AG09319 (cell line): ENCODE results near the gene FMN1.
A peak's percentile ranks its signal among the peaks of the same experiment; 100 is the strongest.
"Not testable (repeated sequence)": the region's sequence is repeated elsewhere in the genome, so short reads cannot be mapped to it uniquely, and the experiment has no call there.

ENCODE experiments used
- DNase-seq: peaks from one replicate; pipeline ENCODE4 v3.0.0-alpha.2; 2010; ENCODE audit warnings: low read depth; ENCODE audit errors: extremely low read depth
- TF ChIP-seq, protein P1 (sequence below): IDR thresholded peaks from 2 replicates; pipeline ENCODE4 v1.5.1; 2011; ENCODE audit warnings: low read depth, mild to moderate bottlenecking, inconsistent platforms, low read length, moderate library complexity

Gene FMN1

DNA sequence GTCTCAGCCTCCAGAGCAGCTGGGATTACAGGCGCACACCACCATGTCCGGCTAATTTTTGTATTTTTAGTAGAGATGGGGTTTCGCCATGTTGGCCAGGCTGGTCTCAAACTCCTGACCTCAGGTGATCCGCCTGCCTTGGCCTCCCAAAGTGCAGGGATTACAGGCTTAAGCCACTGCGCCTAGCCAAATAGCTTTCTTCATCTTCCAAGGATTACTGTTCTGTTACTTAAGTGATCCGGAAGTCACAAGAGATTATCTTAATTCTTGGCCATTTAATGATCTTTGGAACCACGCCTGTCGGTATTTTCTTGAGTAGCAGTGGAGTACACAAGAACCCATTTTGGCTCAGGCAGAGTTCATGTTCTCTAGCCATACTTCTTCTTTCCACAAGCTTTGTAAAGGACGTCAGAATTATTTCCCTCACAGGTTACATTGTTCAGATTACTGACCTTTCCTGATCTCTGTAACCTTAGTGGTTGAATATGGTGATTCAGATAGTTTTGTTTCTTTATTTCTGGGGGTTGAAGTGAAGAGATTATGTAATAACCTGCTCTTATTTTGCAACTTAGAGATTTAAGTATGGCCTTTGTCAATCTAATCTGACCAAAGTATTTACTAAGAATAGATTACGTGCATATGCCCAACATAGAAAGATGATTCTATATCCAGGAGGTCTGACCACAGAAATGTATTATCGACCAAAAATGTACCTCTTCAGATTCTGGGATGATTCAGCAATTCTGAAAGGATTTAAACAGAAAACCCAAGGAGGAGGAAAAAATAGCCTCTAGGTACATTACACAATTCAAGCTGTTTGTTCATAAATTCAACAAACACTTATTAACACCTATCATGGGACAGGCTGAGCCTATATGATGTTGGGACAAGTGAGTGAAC lies 344.5 kb downstream of the FMN1 start:
- peak; percentile 90 for DNase-seq

DNA sequence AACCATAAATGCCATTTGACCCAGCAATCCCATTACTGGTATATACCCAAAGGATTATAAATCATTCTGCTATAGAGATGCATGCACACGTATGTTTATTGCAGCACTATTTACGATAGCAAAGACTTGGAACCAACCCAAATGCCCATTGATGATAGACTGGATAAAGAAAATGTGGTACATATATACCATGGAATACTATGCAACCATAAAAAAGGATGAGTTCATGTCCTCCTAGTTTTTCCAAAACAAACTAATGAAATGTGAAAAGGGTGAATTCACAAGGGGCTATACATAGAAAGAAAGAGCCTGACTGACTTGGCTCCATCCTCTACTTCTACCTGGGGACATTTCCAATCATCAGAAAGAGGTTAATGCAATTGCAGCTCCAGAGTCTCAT lies 347.8 kb downstream of the FMN1 start:
- DNase-seq = not testable (repeated sequence)

More for the DNA sequence above, 344.5 kb downstream of the FMN1 start:
- TF ChIP-seq, protein P1, sequence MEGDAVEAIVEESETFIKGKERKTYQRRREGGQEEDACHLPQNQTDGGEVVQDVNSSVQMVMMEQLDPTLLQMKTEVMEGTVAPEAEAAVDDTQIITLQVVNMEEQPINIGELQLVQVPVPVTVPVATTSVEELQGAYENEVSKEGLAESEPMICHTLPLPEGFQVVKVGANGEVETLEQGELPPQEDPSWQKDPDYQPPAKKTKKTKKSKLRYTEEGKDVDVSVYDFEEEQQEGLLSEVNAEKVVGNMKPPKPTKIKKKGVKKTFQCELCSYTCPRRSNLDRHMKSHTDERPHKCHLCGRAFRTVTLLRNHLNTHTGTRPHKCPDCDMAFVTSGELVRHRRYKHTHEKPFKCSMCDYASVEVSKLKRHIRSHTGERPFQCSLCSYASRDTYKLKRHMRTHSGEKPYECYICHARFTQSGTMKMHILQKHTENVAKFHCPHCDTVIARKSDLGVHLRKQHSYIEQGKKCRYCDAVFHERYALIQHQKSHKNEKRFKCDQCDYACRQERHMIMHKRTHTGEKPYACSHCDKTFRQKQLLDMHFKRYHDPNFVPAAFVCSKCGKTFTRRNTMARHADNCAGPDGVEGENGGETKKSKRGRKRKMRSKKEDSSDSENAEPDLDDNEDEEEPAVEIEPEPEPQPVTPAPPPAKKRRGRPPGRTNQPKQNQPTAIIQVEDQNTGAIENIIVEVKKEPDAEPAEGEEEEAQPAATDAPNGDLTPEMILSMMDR = no peak

DNA sequence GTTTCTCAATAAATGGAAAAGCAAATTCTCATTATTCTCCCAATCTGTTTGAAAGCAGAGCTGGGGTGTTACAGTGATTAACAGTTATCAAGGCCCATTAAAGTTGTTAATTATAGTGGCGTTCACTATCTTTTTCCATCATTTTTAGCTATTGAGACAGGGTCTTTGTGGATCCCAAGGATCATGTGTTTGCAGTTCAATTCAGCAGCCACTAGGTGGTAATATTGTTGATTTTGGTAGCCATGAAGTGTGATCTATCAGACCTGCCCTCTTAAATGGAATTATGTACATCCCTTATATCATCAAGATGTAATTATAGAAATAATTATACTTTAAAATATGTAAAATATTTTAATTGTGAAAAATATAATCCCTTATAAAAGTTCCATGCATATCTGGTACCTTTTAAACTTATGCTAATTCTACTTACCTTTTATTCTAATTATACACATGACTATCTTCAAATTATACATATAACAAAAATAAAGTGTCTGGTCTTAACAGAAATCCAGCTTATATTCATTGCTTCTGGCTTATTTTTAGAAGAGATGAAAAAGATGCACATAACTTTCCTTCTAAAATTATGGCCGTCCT lies 350.3 kb downstream of the FMN1 start:
- DNase-seq = no peak
- TF ChIP-seq, protein P1 = peak; percentile 54

DNA sequence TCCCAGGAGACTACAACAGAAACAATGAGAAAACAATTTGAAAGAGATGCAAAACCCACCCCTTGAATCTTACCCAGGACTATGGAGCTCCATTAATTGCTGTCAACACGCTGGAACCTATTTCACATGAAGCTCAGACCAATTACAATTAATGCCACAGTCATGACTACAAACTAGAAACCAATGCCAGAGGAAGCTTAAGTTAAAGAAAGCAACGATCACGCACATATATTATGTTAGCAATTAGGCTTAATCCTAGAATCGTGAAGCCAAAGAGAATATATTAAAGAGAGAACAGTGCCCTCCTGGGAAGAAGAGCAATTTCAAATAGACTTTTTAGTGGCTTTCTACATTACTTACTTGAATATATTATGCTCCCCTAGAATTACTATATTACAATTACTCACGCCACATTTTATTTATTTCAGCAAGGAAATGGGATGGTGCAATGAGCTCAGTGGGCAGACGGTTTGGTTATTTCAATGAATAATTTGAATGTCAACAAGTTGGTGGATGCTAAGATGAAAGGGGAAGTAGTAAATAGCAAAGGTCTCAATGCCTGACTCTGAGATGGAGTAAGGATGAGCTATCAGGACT lies 351.2 kb downstream of the FMN1 start:
- TF ChIP-seq, protein P1 = no peak
- DNase-seq = peak; percentile 86

DNA sequence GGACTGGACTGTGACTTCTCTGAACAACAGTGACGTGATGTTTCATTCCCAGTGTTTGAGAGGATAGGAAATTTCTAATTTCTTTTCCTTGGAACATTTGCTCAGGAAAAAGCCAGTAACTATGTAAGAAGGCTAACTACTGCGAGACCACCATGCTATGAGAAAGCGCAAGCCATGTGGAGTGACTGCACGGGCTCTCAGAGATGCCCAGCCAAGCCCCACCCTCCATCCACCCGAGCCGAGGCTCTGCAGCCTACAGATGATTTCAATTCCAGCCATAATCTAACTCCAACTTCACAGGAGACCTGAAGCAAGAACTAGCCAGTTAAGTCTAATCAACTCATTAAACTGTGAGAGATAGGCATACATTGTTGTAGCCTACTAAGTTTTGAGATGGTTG lies 352.4 kb downstream of the FMN1 start:
- TF ChIP-seq, protein P1 = no peak
- DNase-seq = no peak

DNA sequence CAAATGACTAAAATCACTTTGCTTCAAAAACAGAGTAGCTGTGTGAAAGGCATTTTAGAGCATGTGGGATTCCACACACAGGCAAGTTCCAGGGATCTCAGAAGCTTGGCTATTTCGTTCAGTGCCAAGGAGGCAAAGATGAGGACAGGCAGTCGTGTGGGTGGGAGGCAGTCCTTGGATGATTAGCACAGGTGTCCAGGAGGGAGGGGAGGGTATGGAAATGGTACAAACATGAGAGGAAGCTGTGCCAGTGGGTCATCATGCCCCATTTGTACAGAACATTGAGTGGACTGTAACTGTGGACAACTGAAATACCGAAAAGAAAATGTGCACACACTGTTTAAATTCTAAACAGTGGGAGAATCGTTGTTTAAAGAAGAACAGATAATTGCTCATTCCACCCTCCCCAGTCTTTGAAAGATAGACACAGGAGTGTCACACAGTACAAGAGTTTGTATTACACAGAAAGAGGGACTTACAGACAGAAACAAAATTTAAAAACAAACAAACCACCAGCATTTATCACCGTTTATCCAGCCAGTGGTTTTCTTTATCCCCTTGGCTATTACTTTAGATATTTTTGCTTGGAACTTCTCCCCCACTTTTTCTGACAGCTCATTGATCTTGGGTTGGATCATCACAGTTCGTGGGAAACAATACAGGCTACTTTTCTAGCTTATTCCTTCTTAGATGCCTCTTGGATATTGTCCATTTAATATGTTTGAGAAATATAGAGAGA lies 353.8 kb downstream of the FMN1 start:
- TF ChIP-seq, protein P1 = no peak
- no peak for DNase-seq

DNA sequence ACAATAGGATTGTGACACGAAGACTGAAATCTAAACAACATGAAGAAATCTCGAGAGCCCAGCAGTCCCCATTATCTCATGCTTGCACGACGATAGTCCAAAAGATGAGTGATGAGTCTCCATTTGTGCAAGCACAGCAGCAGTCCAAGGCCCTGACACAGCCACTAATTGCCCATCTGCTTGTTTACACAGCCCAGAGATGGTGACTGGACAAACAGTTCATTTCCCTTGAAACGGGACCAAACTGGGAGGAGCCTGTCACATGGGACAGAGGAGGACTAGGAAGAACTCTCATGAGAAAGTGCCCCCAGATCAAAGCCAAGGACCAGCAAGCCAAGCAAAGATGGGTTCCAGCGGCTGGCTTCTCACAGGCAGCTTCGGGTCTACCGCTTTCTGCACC lies 355.7 kb downstream of the FMN1 start:
- TF ChIP-seq, protein P1 = no peak
- peak; percentile 68 for DNase-seq
